Calu3 (cell line): ENCODE data around the gene POLR3B. TPM values are rescaled to one million over a fixed set of nuclear protein-coding genes. Genes with fewer than 3 reads are reported as not detected.

Source experiments
- BruUV-seq: library from RNA; stranded (reverse); fragments of 400-500 nt; replicated peaks from 2 replicates; lab custom pipeline; 2021; lab: Mats Ljungman, UMichigan
- CTCF ChIA-PET: fragments of 300-600 bp; sonication (Branson Sonifier 250); formaldehyde crosslinking; loops from one replicate; lab custom pipeline; 2022; ENCODE audit warnings: antibody characterized with exemption; lab: Charles Lee
- DNase-seq: peaks from one replicate; pipeline ENCODE4 v3.0.0; 2022
- H3K27ac Mint-ChIP-seq: one replicate; pipeline ENCODE4 v1.8.0; 2022; ENCODE audit warnings: mixed read lengths; ENCODE audit not compliant: unreplicated experiment
- H3K27me3 Mint-ChIP-seq: one replicate; pipeline ENCODE4 v1.8.0; 2022; ENCODE audit warnings: mixed read lengths; ENCODE audit not compliant: unreplicated experiment
- H3K36me3 Mint-ChIP-seq: one replicate; pipeline ENCODE4 v1.8.0; 2022; ENCODE audit warnings: mild to moderate bottlenecking, moderate library complexity, mixed read lengths; ENCODE audit not compliant: insufficient read depth, unreplicated experiment
- H3K4me1 Mint-ChIP-seq: one replicate; pipeline ENCODE4 v1.8.0; 2022; ENCODE audit warnings: mild to moderate bottlenecking, low read depth, mixed read lengths; ENCODE audit not compliant: unreplicated experiment
- H3K4me3 Mint-ChIP-seq: one replicate; pipeline ENCODE4 v1.8.0; 2022; ENCODE audit warnings: mild to moderate bottlenecking, low read depth, moderate library complexity, mixed read lengths; ENCODE audit not compliant: unreplicated experiment
- H3K9me3 Mint-ChIP-seq: one replicate; pipeline ENCODE4 v1.8.0; 2022; ENCODE audit warnings: low read depth, mixed read lengths; ENCODE audit not compliant: unreplicated experiment
- CTCF ChIP-seq: fragments of 200-600 bp; IDR thresholded peaks from one replicate; pipeline ENCODE4 v1.8.0; 2022; ENCODE audit warnings: antibody characterized with exemption; ENCODE audit not compliant: unreplicated experiment
- intact Hi-C: fragments of 100-400 bp; cut with micrococcal nuclease; formaldehyde crosslinking; loops from one replicate; pipeline ENCODE4 v1.10.0; 2022; ENCODE audit not compliant: unreplicated experiment
- total RNA-seq: library from RNA; stranded (reverse); gene quantifications from 2 replicates; pipeline ENCODE4 v1.2.3, GENCODE V29; 2022

The POLR3B gene
- total RNA-seq, 1 experiment from 2014 or later: 13.6 TPM

- no peak overlapping the region for H3K4me3 Mint-ChIP-seq
- peaks cover 12% of the 10 kb centered on the region for H3K36me3 Mint-ChIP-seq
- H3K4me1 Mint-ChIP-seq: no peaks in the 10 kb centered on the region
- H3K9me3 Mint-ChIP-seq: no peaks in the 10 kb centered on the region
- no peak for TF ChIP-seq CTCF
- no peak for DNase-seq
- intact Hi-C loops: no loop called here
- no peaks in the 10 kb centered on the region for H3K27me3 Mint-ChIP-seq
- H3K27ac Mint-ChIP-seq: no peak overlapping the region
- no TSS peak for BruUV-seq
- CTCF ChIA-PET: no interaction called here
Measured at GRCh38 chr12:106433055-106433454, 75.5 kb downstream of the POLR3B start.

GRCh38 chr12:106434526-106434925 is 77.0 kb downstream of the POLR3B start:
- intact Hi-C loops: no loop called here
- TF ChIP-seq CTCF: no peak
- BruUV-seq: no TSS peak
- Mint-ChIP-seq H3K27me3 (no peaks in the 10 kb centered on the region), H3K4me1 (no peaks in the 10 kb centered on the region), H3K27ac (no peak overlapping the region), H3K4me3 (no peak overlapping the region), H3K36me3 (peaks cover 12% of the 10 kb centered on the region), H3K9me3 (no peaks in the 10 kb centered on the region)
- DNase-seq: no peak
- CTCF ChIA-PET: no interaction called here

- Mint-ChIP-seq H3K9me3 (no peaks in the 10 kb centered on the region), H3K36me3 (peaks cover 12% of the 10 kb centered on the region), H3K27me3 (no peaks in the 10 kb centered on the region), H3K4me1 (no peaks in the 10 kb centered on the region), H3K4me3 (no peak overlapping the region), H3K27ac (no peak overlapping the region)
- BruUV-seq: no TSS peak
- intact Hi-C loops: no loop called here
- no peak for TF ChIP-seq CTCF
- DNase-seq: no peak
- CTCF ChIA-PET: no interaction called here
Measured at GRCh38 chr12:106436164-106436563, 78.6 kb downstream of the POLR3B start.

- intact Hi-C loops: no loop called here
Measured at GRCh38 chr12:106442575-106442974, 85.0 kb downstream of the POLR3B start.

More at GRCh38 chr12:106442575-106442974, 85.0 kb downstream of the POLR3B start:
- CTCF ChIA-PET: no interaction called here
- Mint-ChIP-seq H3K4me3 (no peak overlapping the region), H3K36me3 (no peaks in the 10 kb centered on the region), H3K27ac (no peak overlapping the region), H3K9me3 (no peaks in the 10 kb centered on the region), H3K4me1 (no peaks in the 10 kb centered on the region), H3K27me3 (no peaks in the 10 kb centered on the region)
- DNase-seq: no peak
- no peak for TF ChIP-seq CTCF
- no TSS peak for BruUV-seq
